HepG2 (cell line): ENCODE measurements around the gene PCYT2. TPM values are rescaled to one million over a fixed set of nuclear protein-coding genes. Genes with fewer than 3 reads are reported as not detected.

ENCODE experiments used
- AHR ChIP-seq: IDR thresholded peaks from 2 replicates; pipeline ENCODE4 v1.6.1; 2018; ENCODE audit warnings: missing genetic modification reagents, missing compliant biosample characterization
- ASH2L ChIP-seq: fragments of 300-600, 200-600 bp; sonication (generic); IDR thresholded peaks from 2 replicates; pipeline ENCODE4 v1.7.0; 2017; ENCODE audit warnings: low read depth, mild to moderate bottlenecking, moderate library complexity, mixed read lengths, low read length; ENCODE audit not compliant: insufficient read length
- IKZF4 ChIP-seq: sonication (generic); formaldehyde crosslinking; IDR thresholded peaks from 2 replicates; pipeline ENCODE4 v1.5.1; 2020; ENCODE audit warnings: borderline replicate concordance, mild to moderate bottlenecking, low read depth, missing genetic modification reagents; ENCODE audit errors: not compliant biosample characterization
- JUND ChIP-seq: sonication (generic); formaldehyde crosslinking; IDR thresholded peaks from 2 replicates; pipeline ENCODE4 v1.8.0; 2022; ENCODE audit warnings: mild to moderate bottlenecking, missing genetic modification reagents
- KMT2A ChIP-seq: sonication (generic); formaldehyde crosslinking; IDR thresholded peaks from 2 replicates; pipeline ENCODE4 v1.4.0; 2020; ENCODE audit warnings: missing genetic modification reagents
- MEIS1 ChIP-seq: sonication (generic); formaldehyde crosslinking; IDR thresholded peaks from 2 replicates; pipeline ENCODE4 v1.9.0; 2021; ENCODE audit warnings: mild to moderate bottlenecking, missing genetic modification reagents, moderate library complexity, borderline replicate concordance
- MIER2 ChIP-seq: IDR thresholded peaks from 2 replicates; pipeline ENCODE4 v1.6.1; 2016; ENCODE audit warnings: missing biosample characterization, missing genetic modification reagents
- MXD4 ChIP-seq: IDR thresholded peaks from 2 replicates; pipeline ENCODE4 v1.6.1; 2016; ENCODE audit warnings: mild to moderate bottlenecking, missing biosample characterization, missing genetic modification reagents
- NFIB ChIP-seq: sonication (generic); formaldehyde crosslinking; IDR thresholded peaks from 2 replicates; pipeline ENCODE4 v1.9.0; 2021; ENCODE audit warnings: missing genetic modification reagents, mild to moderate bottlenecking, borderline replicate concordance
- PAWR ChIP-seq: sonication (generic); formaldehyde crosslinking; IDR thresholded peaks from 2 replicates; pipeline ENCODE4 v1.4.0; 2020; ENCODE audit warnings: missing genetic modification reagents, mild to moderate bottlenecking, borderline replicate concordance
- PITX1 ChIP-seq: sonication (generic); formaldehyde crosslinking; IDR thresholded peaks from 2 replicates; pipeline ENCODE4 v1.5.1; 2020; ENCODE audit warnings: mild to moderate bottlenecking, missing genetic modification reagents
- SALL1 ChIP-seq: sonication (generic); formaldehyde crosslinking; IDR thresholded peaks from 2 replicates; pipeline ENCODE4 v1.8.0; 2022; ENCODE audit warnings: mild to moderate bottlenecking, missing genetic modification reagents
- SMAD1 ChIP-seq: sonication (generic); formaldehyde crosslinking; IDR thresholded peaks from 2 replicates; pipeline ENCODE4 v1.4.0; 2020; ENCODE audit warnings: missing genetic modification reagents, low read depth, mild to moderate bottlenecking, borderline replicate concordance
- TEAD2 ChIP-seq: sonication (generic); formaldehyde crosslinking; IDR thresholded peaks from 2 replicates; pipeline ENCODE4 v1.9.0; 2021; ENCODE audit warnings: missing genetic modification reagents
- ZNF101 ChIP-seq: sonication (generic); formaldehyde crosslinking; IDR thresholded peaks from 2 replicates; pipeline ENCODE4 v1.4.0; 2020; ENCODE audit warnings: mild to moderate bottlenecking, low read depth, missing genetic modification reagents, borderline replicate concordance
- ZNF124 ChIP-seq: sonication (generic); formaldehyde crosslinking; IDR thresholded peaks from 2 replicates; pipeline ENCODE4 v1.4.0; 2020; ENCODE audit warnings: missing genetic modification reagents
- ZNF382 ChIP-seq: sonication (generic); formaldehyde crosslinking; IDR thresholded peaks from 2 replicates; pipeline ENCODE4 v1.5.0; 2020; ENCODE audit warnings: missing genetic modification reagents, mild to moderate bottlenecking, borderline replicate concordance
- ZNF556 ChIP-seq: sonication (generic); formaldehyde crosslinking; IDR thresholded peaks from 2 replicates; pipeline ENCODE4 v1.4.0; 2020; ENCODE audit warnings: mild to moderate bottlenecking, missing genetic modification reagents, borderline replicate concordance
- ZNF605 ChIP-seq: sonication (generic); formaldehyde crosslinking; IDR thresholded peaks from 2 replicates; pipeline ENCODE4 v1.8.0; 2022; ENCODE audit warnings: mild to moderate bottlenecking, missing genetic modification reagents
- ZNF670 ChIP-seq: sonication (generic); formaldehyde crosslinking; IDR thresholded peaks from 2 replicates; pipeline ENCODE4 v1.8.0; 2022; ENCODE audit warnings: mild to moderate bottlenecking, missing genetic modification reagents, borderline replicate concordance
- ZNF678 ChIP-seq: sonication (generic); formaldehyde crosslinking; IDR thresholded peaks from 2 replicates; pipeline ENCODE4 v1.4.0; 2020; ENCODE audit warnings: mild to moderate bottlenecking, missing genetic modification reagents
- polyA plus RNA-seq, 8 experiments: library from polyadenylated mRNA; depleted of rRNA in 3 of 8; stranded (reverse) in 7 of 8; unstranded in 1 of 8; fragments of >200 nt; fragmentation: Illumina TruSeq in 4 of 8; extraction: Trizol in 4 of 8; gene quantifications; 2 replicates each; pipeline versions ENCODE4 v1.2.1 to v1.2.3, GENCODE V29; 2011 to 2016; ENCODE audit warnings: low read depth in 4 of 8, missing spikeins in 1 of 8, mixed read lengths in 1 of 8; ENCODE audit not compliant: insufficient read depth in 1 of 8
- total RNA-seq, 5 experiments: library from RNA; depleted of rRNA; stranded (reverse); fragments of >200 nt; fragmentation: Illumina TruSeq; extraction: Trizol; gene quantifications; 2 replicates each; pipeline ENCODE4 v1.2.3, GENCODE V29; 2016; ENCODE audit warnings: low read depth in 1 of 5
- TF ChIP-seq, protein P1 (sequence below): fragments of 450-650 bp; IDR thresholded peaks from 2 replicates; pipeline ENCODE4 v1.6.1; 2016
- TF ChIP-seq, protein P2 (sequence below): sonication (generic); formaldehyde crosslinking; conservative IDR thresholded peaks from 2 replicates; pipeline ENCODE4 v1.8.0; 2022; ENCODE audit warnings: missing genetic modification reagents
- TF ChIP-seq, protein P3 (sequence below): sonication (generic); formaldehyde crosslinking; IDR thresholded peaks from 2 replicates; pipeline ENCODE4 v1.4.0; 2020; ENCODE audit warnings: mild to moderate bottlenecking, missing genetic modification reagents
- TF ChIP-seq, protein P4 (sequence below): sonication (generic); formaldehyde crosslinking; IDR thresholded peaks from 2 replicates; pipeline ENCODE4 v1.4.0; 2020; ENCODE audit warnings: missing genetic modification reagents, borderline replicate concordance

PCYT2 gene
- total and polyA plus RNA-seq, 2 of the 13 experiments (the other 11 are each of a cell fraction or from before 2014, with no cell fraction given): 147 to 297 TPM

DNA sequence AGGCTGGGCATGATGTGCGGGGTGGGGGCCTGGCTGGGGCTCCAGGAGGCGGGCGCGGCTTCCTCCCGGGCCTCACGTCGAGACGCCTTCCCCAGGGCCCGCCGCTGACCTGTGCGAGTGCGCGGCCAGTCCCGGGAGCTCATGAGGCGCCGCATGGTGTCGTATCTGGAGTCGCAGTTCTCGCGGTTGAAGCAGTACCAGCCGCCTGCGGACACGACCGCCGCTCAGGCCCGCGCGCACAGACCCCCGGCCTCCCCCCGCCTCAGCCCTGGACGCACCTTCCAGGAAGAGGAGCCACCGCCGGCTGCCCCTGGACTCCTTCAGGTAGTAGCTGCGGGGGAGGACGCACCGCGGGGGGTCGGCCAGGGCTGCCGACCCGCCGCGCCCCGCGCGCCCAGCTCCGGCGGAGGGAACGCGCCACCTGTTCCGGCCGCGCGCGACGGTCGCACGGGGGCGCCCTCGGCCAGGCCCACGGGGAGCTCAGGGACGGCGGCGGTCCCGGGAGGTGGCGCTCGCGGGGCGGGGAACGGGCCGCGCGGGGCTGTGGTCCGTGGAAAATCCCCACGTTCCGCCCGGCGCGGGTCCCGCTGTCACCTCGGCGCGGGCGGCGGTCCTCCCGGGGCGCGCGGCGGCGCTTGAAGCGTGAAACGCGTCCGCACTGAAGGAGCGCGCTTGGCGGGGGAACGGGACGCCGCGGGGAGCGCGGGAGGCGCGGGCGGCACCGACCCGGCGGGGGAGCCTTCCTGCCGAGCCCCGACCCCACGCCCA is 48.3 kb upstream of the PCYT2 start (continued):
- TF ChIP-seq, protein P1, sequence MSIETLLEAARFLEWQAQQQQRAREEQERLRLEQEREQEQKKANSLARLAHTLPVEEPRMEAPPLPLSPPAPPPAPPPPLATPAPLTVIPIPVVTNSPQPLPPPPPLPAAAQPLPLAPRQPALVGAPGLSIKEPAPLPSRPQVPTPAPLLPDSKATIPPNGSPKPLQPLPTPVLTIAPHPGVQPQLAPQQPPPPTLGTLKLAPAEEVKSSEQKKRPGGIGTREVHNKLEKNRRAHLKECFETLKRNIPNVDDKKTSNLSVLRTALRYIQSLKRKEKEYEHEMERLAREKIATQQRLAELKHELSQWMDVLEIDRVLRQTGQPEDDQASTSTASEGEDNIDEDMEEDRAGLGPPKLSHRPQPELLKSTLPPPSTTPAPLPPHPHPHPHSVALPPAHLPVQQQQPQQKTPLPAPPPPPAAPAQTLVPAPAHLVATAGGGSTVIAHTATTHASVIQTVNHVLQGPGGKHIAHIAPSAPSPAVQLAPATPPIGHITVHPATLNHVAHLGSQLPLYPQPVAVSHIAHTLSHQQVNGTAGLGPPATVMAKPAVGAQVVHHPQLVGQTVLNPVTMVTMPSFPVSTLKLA: no peak
- TF ChIP-seq TEAD2 (no peak), JUND (CRISPR knock-in tag) (no peak), IKZF4 (CRISPR knock-in tag) (peak; percentile 21), NFIB (CRISPR knock-in tag) (no peak), ZNF124 (CRISPR knock-in tag) (no peak), MXD4 (CRISPR knock-in tag) (no peak), PAWR (CRISPR knock-in tag) (no peak), ZNF670 (CRISPR knock-in tag) (0 out of 2 replicates have a peak, but pooled peaks have one; percentile 8), AHR (CRISPR knock-in tag) (no peak), ZNF101 (CRISPR knock-in tag) (no peak), ZNF678 (CRISPR knock-in tag) (peak; percentile 34; the same call in 1 of the 2 replicates), KMT2A (no peak), MEIS1 (CRISPR knock-in tag) (no peak), ASH2L (peak; percentile 64), SMAD1 (CRISPR knock-in tag) (0 out of 2 replicates have a peak, but pooled peaks have one; percentile 6), SALL1 (peak; percentile 63), ZNF605 (no peak; the same call in 1 of the 2 replicates), PITX1 (CRISPR knock-in tag) (no peak), ZNF556 (CRISPR knock-in tag) (no peak; the same call in 1 of the 2 replicates), ZNF382 (CRISPR knock-in tag) (no peak), MIER2 (CRISPR knock-in tag) (no peak)
- TF ChIP-seq, protein P2, sequence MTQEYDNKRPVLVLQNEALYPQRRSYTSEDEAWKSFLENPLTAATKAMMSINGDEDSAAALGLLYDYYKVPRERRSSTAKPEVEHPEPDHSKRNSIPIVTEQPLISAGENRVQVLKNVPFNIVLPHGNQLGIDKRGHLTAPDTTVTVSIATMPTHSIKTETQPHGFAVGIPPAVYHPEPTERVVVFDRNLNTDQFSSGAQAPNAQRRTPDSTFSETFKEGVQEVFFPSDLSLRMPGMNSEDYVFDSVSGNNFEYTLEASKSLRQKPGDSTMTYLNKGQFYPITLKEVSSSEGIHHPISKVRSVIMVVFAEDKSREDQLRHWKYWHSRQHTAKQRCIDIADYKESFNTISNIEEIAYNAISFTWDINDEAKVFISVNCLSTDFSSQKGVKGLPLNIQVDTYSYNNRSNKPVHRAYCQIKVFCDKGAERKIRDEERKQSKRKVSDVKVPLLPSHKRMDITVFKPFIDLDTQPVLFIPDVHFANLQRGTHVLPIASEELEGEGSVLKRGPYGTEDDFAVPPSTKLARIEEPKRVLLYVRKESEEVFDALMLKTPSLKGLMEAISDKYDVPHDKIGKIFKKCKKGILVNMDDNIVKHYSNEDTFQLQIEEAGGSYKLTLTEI (CRISPR knock-in tag): no peak
- TF ChIP-seq, protein P3, sequence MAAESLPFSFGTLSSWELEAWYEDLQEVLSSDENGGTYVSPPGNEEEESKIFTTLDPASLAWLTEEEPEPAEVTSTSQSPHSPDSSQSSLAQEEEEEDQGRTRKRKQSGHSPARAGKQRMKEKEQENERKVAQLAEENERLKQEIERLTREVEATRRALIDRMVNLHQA (CRISPR knock-in tag): no peak
- TF ChIP-seq, protein P4, sequence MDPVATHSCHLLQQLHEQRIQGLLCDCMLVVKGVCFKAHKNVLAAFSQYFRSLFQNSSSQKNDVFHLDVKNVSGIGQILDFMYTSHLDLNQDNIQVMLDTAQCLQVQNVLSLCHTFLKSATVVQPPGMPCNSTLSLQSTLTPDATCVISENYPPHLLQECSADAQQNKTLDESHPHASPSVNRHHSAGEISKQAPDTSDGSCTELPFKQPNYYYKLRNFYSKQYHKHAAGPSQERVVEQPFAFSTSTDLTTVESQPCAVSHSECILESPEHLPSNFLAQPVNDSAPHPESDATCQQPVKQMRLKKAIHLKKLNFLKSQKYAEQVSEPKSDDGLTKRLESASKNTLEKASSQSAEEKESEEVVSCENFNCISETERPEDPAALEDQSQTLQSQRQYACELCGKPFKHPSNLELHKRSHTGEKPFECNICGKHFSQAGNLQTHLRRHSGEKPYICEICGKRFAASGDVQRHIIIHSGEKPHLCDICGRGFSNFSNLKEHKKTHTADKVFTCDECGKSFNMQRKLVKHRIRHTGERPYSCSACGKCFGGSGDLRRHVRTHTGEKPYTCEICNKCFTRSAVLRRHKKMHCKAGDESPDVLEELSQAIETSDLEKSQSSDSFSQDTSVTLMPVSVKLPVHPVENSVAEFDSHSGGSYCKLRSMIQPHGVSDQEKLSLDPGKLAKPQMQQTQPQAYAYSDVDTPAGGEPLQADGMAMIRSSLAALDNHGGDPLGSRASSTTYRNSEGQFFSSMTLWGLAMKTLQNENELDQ (CRISPR knock-in tag): no peak
